Liver (tissue), 9 donors: ENCODE measurements around the gene ATP6V0E2. TPM values are rescaled to one million over a fixed set of nuclear protein-coding genes. Genes with fewer than 3 reads are reported as not detected.

Experiments used
- DNase-seq: peaks from one replicate; pipeline ENCODE4 v3.0.0-alpha.2; 2017; ENCODE audit warnings: low spot score
- H3K27ac ChIP-seq, 2 donors: one replicate each; pipeline ENCODE4 v1.7.0; 2013; ENCODE audit warnings: inconsistent platforms in 2 of 2, low read length in 2 of 2, control low read depth in 1 of 2, low read depth in 1 of 2, mild to moderate bottlenecking in 1 of 2
- H3K27me3 ChIP-seq, 4 donors: one replicate each; pipeline versions ENCODE4 v1.6.1 to v1.7.0; 2013; ENCODE audit warnings: low read length in 3 of 4, inconsistent platforms in 1 of 4, mild to moderate bottlenecking in 1 of 4, moderate library complexity in 1 of 4; ENCODE audit not compliant: control insufficient read depth in 4 of 4, insufficient read depth in 4 of 4
- H3K36me3 ChIP-seq, 4 donors: one replicate each; pipeline versions ENCODE4 v1.6.1 to v1.7.0; 2013; ENCODE audit warnings: low read length in 3 of 4, mild to moderate bottlenecking in 3 of 4, low read depth in 1 of 4, moderate library complexity in 1 of 4; ENCODE audit not compliant: control insufficient read depth in 4 of 4, insufficient read depth in 3 of 4
- H3K4me1 ChIP-seq, 4 donors: one replicate each; pipeline versions ENCODE4 v1.6.1 to v1.7.0; 2013; ENCODE audit warnings: low read length in 3 of 4, mild to moderate bottlenecking in 3 of 4, moderate library complexity in 1 of 4; ENCODE audit not compliant: control insufficient read depth in 4 of 4, insufficient read depth in 4 of 4
- H3K4me3 ChIP-seq, 3 donors: one replicate each; pipeline versions ENCODE4 v1.6.1 to v1.7.0; 2013; ENCODE audit warnings: low read length in 3 of 3, control low read depth in 1 of 3, low read depth in 1 of 3, mild to moderate bottlenecking in 1 of 3
- H3K9ac ChIP-seq, 2 donors: one replicate each; pipeline ENCODE4 v1.7.0; 2013; ENCODE audit warnings: low read length in 2 of 2, mild to moderate bottlenecking in 2 of 2, moderate library complexity in 2 of 2, control low read depth in 1 of 2, low read depth in 1 of 2
- H3K9me3 ChIP-seq, 4 donors: one replicate each; pipeline versions ENCODE4 v1.6.1 to v1.7.0; 2013; ENCODE audit warnings: low read length in 3 of 4; ENCODE audit not compliant: control insufficient read depth in 4 of 4
- CTCF ChIP-seq: fragments of 150-350 bp; IDR thresholded peaks from 2 replicates; pipeline ENCODE4 v1.5.1; 2017; ENCODE audit warnings: improper control_type of control experiment, low read depth, low read length; ENCODE audit not compliant: missing input control
- FOXA1 ChIP-seq: IDR thresholded peaks from 2 replicates; pipeline ENCODE4 v1.6.1; 2016; ENCODE audit warnings: antibody characterized with exemption
- FOXA2 ChIP-seq: IDR thresholded peaks from 2 replicates; pipeline ENCODE4 v1.6.1; 2016; ENCODE audit warnings: antibody characterized with exemption
- GABPA ChIP-seq, 2 donors: IDR thresholded peaks in 1 of 2; conservative IDR thresholded peaks in 1 of 2; 2 replicates each; pipeline ENCODE4 v1.6.1; 2016; ENCODE audit warnings: antibody characterized with exemption in 2 of 2, mild to moderate bottlenecking in 1 of 2, moderate library complexity in 1 of 2
- HNF4A ChIP-seq, 2 donors: conservative IDR thresholded peaks; 2 replicates each; pipeline ENCODE4 v1.6.1; 2016; ENCODE audit warnings: antibody characterized with exemption in 2 of 2, mild to moderate bottlenecking in 2 of 2
- HNF4G ChIP-seq: IDR thresholded peaks from 2 replicates; pipeline ENCODE4 v1.6.1; 2016; ENCODE audit warnings: antibody characterized with exemption
- MAX ChIP-seq: IDR thresholded peaks from 2 replicates; pipeline ENCODE4 v1.6.1; 2016; ENCODE audit warnings: antibody characterized with exemption
- NR2F2 ChIP-seq: IDR thresholded peaks from 2 replicates; pipeline ENCODE4 v1.6.1; 2016; ENCODE audit warnings: antibody characterized with exemption
- RAD21 ChIP-seq, 2 donors: IDR thresholded peaks; 2 replicates each; pipeline ENCODE4 v1.6.1; 2016; ENCODE audit warnings: antibody characterized with exemption in 2 of 2, mild to moderate bottlenecking in 2 of 2
- REST ChIP-seq: IDR thresholded peaks from 2 replicates; pipeline ENCODE4 v1.6.1; 2016; ENCODE audit warnings: antibody characterized with exemption, mild to moderate bottlenecking
- RXRA ChIP-seq, 2 donors: IDR thresholded peaks; 2 replicates each; pipeline ENCODE4 v1.6.1; 2017 to 2018; ENCODE audit warnings: antibody characterized with exemption in 2 of 2, mild to moderate bottlenecking in 1 of 2
- SP1 ChIP-seq: IDR thresholded peaks from 2 replicates; pipeline ENCODE4 v1.6.1; 2018; ENCODE audit warnings: antibody characterized with exemption, mild to moderate bottlenecking
- TAF1 ChIP-seq: conservative IDR thresholded peaks from 2 replicates; pipeline ENCODE4 v1.6.1; 2016; ENCODE audit warnings: antibody characterized with exemption, mild to moderate bottlenecking
- YY1 ChIP-seq: IDR thresholded peaks from 2 replicates; pipeline ENCODE4 v1.6.1; 2016; ENCODE audit warnings: antibody characterized with exemption, mild to moderate bottlenecking
- WGBS: extraction: QIAGEN DNeasy Blood & Tissue Kit; methylation state at CpG from one replicate; pipeline ENCODE4 v1.1.7; 2013; 5-methylcytosine and 5-hydroxymethylcytosine counted together
- polyA plus RNA-seq, 2 donors: library from polyadenylated mRNA; stranded (reverse) in 1 of 2; unstranded in 1 of 2; fragments of 200-250 nt in 1 of 2; fragments of >200 nt in 1 of 2; fragmentation: Nextera tagmentation in 1 of 2; extraction: Ambion mirVana in 1 of 2; gene quantifications; one replicate each; pipeline versions ENCODE4 v1.2.1 to v1.2.3, GENCODE V29; 2013 to 2015
- total RNA-seq, 2 donors: library from RNA; depleted of rRNA; stranded (reverse); fragments of >200 nt; gene quantifications; one replicate each; pipeline ENCODE4 v1.2.3, GENCODE V29; 2014
- TF ChIP-seq, protein P1 (sequence below): IDR thresholded peaks from 2 replicates; pipeline ENCODE4 v1.6.1; 2016; ENCODE audit warnings: antibody characterized with exemption
- TF ChIP-seq, protein P2 (sequence below): IDR thresholded peaks from 2 replicates; pipeline ENCODE4 v1.6.1; 2016; ENCODE audit warnings: antibody characterized with exemption
- donor health status: healthy.
- donor health status: healthy.
- donor health status: healthy.
- donor health status: healthy.
- donor health status: healthy.

Gene ATP6V0E2
- total and polyA plus RNA-seq, 4 donors: 9.8 to 77.1 (median 47.5) TPM

DNA sequence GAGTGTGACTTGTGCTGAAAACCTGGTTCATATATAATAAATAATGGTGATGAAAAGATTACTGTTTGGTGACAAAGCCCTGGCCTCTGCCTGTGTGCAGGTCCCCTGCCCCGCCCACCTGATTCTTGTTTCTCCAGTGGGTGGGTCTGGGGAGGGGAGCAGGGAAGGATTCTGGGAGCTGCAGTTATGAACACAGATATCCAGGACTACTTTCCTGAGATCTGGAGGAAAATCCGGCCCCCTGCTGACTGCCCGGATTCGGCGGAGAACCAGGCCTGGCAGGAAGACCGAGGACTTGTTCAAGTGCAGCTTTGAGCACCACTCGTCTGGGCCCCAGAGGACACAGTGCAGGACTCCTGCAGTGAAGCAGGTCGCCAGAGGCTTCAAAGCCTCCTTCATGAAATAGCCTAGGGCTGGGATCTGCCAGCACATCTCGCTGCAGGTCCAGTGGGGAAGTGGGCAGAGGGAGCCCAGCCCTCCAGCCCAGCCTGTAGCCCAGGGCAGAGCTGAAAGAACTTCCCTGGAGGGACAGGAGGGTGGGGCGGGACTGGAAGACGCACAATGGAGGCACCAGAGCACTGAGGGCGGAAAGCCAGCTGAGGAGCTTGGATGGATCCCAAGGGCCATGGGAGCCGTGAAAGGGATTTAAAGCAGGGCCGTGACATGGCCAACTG, 7.0 kb downstream of the ATP6V0E2 start:
- 84% methylated on average over 14 of the region's 14 CpGs for WGBS
- Histone ChIP-seq H3K4me1 (peaks cover 11 to 36% (median 23%) of the 10 kb centered on the region in 4 donors), H3K27me3 (no peaks in the 10 kb centered on the region), H3K9me3 (no peaks in the 10 kb centered on the region), H3K9ac (no peak overlapping the region), H3K27ac (no peak overlapping the region), H3K36me3 (no peaks in the 10 kb centered on the region), H3K4me3 (no peak overlapping the region)
- DNase-seq: no peak
- TF ChIP-seq FOXA2: no peak
- TF ChIP-seq REST: no peak
- no peak for TF ChIP-seq HNF4A (conservative IDR thresholded peaks at IDR 0.05)
- no peak for TF ChIP-seq GABPA (IDR thresholded peaks at IDR 0.05 in 1 of 2, conservative IDR thresholded peaks at IDR 0.05 in 1 of 2)
- TF ChIP-seq NR2F2: no peak
- TF ChIP-seq HNF4G: no peak
- TF ChIP-seq FOXA1: no peak
- TF ChIP-seq RXRA (IDR thresholded peaks at IDR 0.05): no peak
- no peak for TF ChIP-seq MAX
- TF ChIP-seq, protein P1, sequence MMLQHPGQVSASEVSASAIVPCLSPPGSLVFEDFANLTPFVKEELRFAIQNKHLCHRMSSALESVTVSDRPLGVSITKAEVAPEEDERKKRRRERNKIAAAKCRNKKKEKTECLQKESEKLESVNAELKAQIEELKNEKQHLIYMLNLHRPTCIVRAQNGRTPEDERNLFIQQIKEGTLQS: no peak
- TF ChIP-seq, protein P2, sequence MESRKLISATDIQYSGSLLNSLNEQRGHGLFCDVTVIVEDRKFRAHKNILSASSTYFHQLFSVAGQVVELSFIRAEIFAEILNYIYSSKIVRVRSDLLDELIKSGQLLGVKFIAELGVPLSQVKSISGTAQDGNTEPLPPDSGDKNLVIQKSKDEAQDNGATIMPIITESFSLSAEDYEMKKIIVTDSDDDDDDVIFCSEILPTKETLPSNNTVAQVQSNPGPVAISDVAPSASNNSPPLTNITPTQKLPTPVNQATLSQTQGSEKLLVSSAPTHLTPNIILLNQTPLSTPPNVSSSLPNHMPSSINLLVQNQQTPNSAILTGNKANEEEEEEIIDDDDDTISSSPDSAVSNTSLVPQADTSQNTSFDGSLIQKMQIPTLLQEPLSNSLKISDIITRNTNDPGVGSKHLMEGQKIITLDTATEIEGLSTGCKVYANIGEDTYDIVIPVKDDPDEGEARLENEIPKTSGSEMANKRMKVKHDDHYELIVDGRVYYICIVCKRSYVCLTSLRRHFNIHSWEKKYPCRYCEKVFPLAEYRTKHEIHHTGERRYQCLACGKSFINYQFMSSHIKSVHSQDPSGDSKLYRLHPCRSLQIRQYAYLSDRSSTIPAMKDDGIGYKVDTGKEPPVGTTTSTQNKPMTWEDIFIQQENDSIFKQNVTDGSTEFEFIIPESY: no peak
- no peak for TF ChIP-seq YY1
- no peak for TF ChIP-seq RAD21 (IDR thresholded peaks at IDR 0.05)
- no peak for TF ChIP-seq TAF1
- no peak for TF ChIP-seq CTCF
- no peak for TF ChIP-seq SP1
